ENCODE measurements around the gene LMBRD2.

LMBRD2 gene

DNA sequence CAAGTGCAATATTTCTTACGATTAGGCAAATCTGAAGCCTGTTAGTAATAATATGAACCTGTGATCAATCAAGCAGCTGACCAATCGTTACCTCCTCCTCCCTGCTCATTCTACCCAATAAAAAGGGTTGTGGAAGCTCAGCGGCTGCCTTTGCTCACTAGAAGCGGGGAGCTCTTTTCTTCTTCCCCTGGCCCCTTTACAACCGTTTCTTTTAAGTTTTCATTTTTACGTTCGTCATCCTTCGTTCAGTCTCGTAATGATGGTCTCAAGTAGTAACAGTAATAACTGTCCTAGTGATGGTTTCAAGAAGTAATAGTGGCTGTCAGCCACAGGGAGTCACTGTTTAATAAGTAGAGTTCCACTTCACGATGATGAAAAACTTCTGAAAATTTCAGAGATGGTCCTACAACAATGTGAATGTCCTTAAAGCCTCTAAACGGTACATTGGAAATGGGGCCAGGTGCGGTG lies 91.2 kb downstream of the LMBRD2 start:
- Histone ChIP-seq H3K9me3 (ENCODE audit: control insufficient read depth in 1 of 2, low read length in 2 of 2) (no peaks in the 10 kb centered on the region), H3K4me3 (ENCODE audit: low read depth in 1 of 2, low read length in 2 of 2) (no peak overlapping the region), H3K27me3 (ENCODE audit: low read depth, low read length) (no peaks in the 10 kb centered on the region), H3K4me1 (ENCODE audit: control insufficient read depth in 1 of 2, insufficient read depth in 2 of 2, low read length in 2 of 2) (no peaks in the 10 kb centered on the region), H3K27ac (ENCODE audit: low read length) (no peak overlapping the region), H3K36me3 (ENCODE audit: control insufficient read depth in 1 of 2, insufficient read depth in 2 of 2, low read length in 2 of 2) (no peaks in the 10 kb centered on the region)

GRCh38 chr5:36059571-36060419 lies 91.9 kb downstream of the LMBRD2 start:
- H3K9me3 ChIP-seq (ENCODE audit: control insufficient read depth in 1 of 2, low read length in 2 of 2): no peaks in the 10 kb centered on the region
- no peaks in the 10 kb centered on the region for H3K27me3 ChIP-seq (ENCODE audit: low read depth, low read length)
- H3K27ac ChIP-seq (ENCODE audit: low read length): no peak overlapping the region
- H3K4me3 ChIP-seq (ENCODE audit: low read depth in 1 of 2, low read length in 2 of 2): no peak overlapping the region
- H3K36me3 ChIP-seq (ENCODE audit: control insufficient read depth in 1 of 2, insufficient read depth in 2 of 2, low read length in 2 of 2): no peaks in the 10 kb centered on the region
- no peaks in the 10 kb centered on the region for H3K4me1 ChIP-seq (ENCODE audit: control insufficient read depth in 1 of 2, insufficient read depth in 2 of 2, low read length in 2 of 2)

DNA sequence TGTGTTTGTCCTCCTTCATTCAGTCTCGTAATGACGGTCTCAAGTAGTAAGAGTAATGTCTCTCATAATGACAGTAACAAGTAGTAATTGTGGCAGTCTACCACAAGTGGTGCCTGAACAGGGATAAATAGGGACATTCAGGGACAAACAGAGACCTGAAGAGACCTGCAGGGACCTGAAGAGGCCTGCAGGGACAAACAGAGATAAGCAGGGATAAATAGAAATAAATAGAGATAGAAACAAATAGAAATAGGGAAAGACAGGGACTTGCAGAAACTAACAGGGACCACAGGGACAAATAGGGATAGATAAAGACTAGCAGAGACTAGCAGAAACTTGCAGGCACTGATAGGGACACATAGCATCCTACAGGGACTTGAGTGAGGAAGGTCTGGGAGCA lies 92.9 kb downstream of the LMBRD2 start:
- no peaks in the 10 kb centered on the region for H3K4me1 ChIP-seq (ENCODE audit: control insufficient read depth in 1 of 2, insufficient read depth in 2 of 2, low read length in 2 of 2)

DNA sequence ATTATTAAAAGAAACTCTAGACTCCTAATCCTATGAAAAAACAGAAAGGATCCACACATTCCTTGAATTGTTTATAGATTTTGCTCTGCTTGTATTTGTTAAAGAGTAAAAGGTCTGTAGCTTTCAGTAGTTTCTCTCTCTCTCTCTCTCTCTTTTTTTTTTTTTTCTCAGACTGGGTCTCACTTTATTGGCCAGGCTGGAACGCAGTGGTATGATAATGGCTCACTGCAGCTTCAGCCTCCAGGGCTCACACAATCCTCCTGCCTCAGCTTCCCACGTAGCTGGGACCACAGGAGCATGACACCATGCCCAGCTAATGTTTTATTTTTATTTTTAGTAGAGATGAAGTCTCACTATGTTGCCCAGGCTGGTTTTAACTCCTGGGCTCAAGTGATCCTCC lies 94.3 kb downstream of the LMBRD2 start:
- H3K4me3 ChIP-seq (ENCODE audit: low read depth in 1 of 2, low read length in 2 of 2): no peak overlapping the region
- no peaks in the 10 kb centered on the region for H3K9me3 ChIP-seq (ENCODE audit: control insufficient read depth in 1 of 2, low read length in 2 of 2)
- H3K36me3 ChIP-seq (ENCODE audit: control insufficient read depth in 1 of 2, insufficient read depth in 2 of 2, low read length in 2 of 2): no peaks in the 10 kb centered on the region
- H3K27ac ChIP-seq (ENCODE audit: low read length): no peak overlapping the region
- H3K4me1 ChIP-seq (ENCODE audit: control insufficient read depth in 1 of 2, insufficient read depth in 2 of 2, low read length in 2 of 2): no peaks in the 10 kb centered on the region
- no peaks in the 10 kb centered on the region for H3K27me3 ChIP-seq (ENCODE audit: low read depth, low read length)

More for the DNA sequence above, 92.9 kb downstream of the LMBRD2 start:
- Histone ChIP-seq H3K36me3 (ENCODE audit: control insufficient read depth in 1 of 2, insufficient read depth in 2 of 2, low read length in 2 of 2) (no peaks in the 10 kb centered on the region), H3K4me3 (ENCODE audit: low read depth in 1 of 2, low read length in 2 of 2) (no peak overlapping the region), H3K27me3 (ENCODE audit: low read depth, low read length) (no peaks in the 10 kb centered on the region), H3K9me3 (ENCODE audit: control insufficient read depth in 1 of 2, low read length in 2 of 2) (no peaks in the 10 kb centered on the region), H3K27ac (ENCODE audit: low read length) (no peak overlapping the region)

- Histone ChIP-seq H3K27ac (ENCODE audit: low read length) (no peak overlapping the region), H3K9me3 (ENCODE audit: control insufficient read depth in 1 of 2, low read length in 2 of 2) (no peaks in the 10 kb centered on the region), H3K4me3 (ENCODE audit: low read depth in 1 of 2, low read length in 2 of 2) (no peak overlapping the region), H3K4me1 (ENCODE audit: control insufficient read depth in 1 of 2, insufficient read depth in 2 of 2, low read length in 2 of 2) (no peaks in the 10 kb centered on the region), H3K27me3 (ENCODE audit: low read depth, low read length) (no peaks in the 10 kb centered on the region), H3K36me3 (ENCODE audit: control insufficient read depth in 1 of 2, insufficient read depth in 2 of 2, low read length in 2 of 2) (no peaks in the 10 kb centered on the region)
Observed at GRCh38 chr5:36056422-36056821, 95.3 kb downstream of the LMBRD2 start.

- Histone ChIP-seq H3K4me3 (ENCODE audit: low read depth in 1 of 2, low read length in 2 of 2) (no peak overlapping the region), H3K9me3 (ENCODE audit: control insufficient read depth in 1 of 2, low read length in 2 of 2) (no peaks in the 10 kb centered on the region), H3K27ac (ENCODE audit: low read length) (no peak overlapping the region), H3K36me3 (ENCODE audit: control insufficient read depth in 1 of 2, insufficient read depth in 2 of 2, low read length in 2 of 2) (no peaks in the 10 kb centered on the region), H3K27me3 (ENCODE audit: low read depth, low read length) (no peaks in the 10 kb centered on the region), H3K4me1 (ENCODE audit: control insufficient read depth in 1 of 2, insufficient read depth in 2 of 2, low read length in 2 of 2) (no peaks in the 10 kb centered on the region)
Observed at GRCh38 chr5:36055984-36056383, 95.7 kb downstream of the LMBRD2 start.

DNA sequence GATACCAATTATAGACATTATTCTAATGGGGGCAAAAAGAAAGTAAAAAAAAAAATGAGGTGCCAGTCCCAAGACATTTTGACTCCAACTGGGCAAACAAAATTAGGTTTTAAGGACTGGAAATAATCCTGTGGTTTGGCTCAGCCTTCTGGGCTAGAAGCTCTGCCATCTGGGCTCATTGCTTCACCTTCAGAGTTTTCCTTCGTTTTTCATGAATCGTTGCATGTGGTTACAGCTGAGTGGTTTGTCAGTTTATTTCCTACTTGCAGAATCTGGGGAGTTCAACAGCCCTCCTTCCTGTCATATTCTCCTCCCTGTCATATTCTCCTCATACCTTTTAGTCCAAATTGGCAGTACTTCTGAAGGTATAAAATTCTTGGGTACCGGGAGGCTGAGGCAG lies 97.0 kb downstream of the LMBRD2 start:
- Histone ChIP-seq H3K27me3 (ENCODE audit: low read depth, low read length) (no peaks in the 10 kb centered on the region), H3K4me3 (ENCODE audit: low read depth in 1 of 2, low read length in 2 of 2) (no peak overlapping the region), H3K27ac (ENCODE audit: low read length) (no peak overlapping the region), H3K36me3 (ENCODE audit: control insufficient read depth in 1 of 2, insufficient read depth in 2 of 2, low read length in 2 of 2) (no peaks in the 10 kb centered on the region), H3K4me1 (ENCODE audit: control insufficient read depth in 1 of 2, insufficient read depth in 2 of 2, low read length in 2 of 2) (no peaks in the 10 kb centered on the region), H3K9me3 (ENCODE audit: control insufficient read depth in 1 of 2, low read length in 2 of 2) (no peaks in the 10 kb centered on the region)

- H3K36me3 ChIP-seq (ENCODE audit: control insufficient read depth in 1 of 2, insufficient read depth in 2 of 2, low read length in 2 of 2): no peaks in the 10 kb centered on the region
- H3K9me3 ChIP-seq (ENCODE audit: control insufficient read depth in 1 of 2, low read length in 2 of 2): no peaks in the 10 kb centered on the region
- no peaks in the 10 kb centered on the region for H3K4me1 ChIP-seq (ENCODE audit: control insufficient read depth in 1 of 2, insufficient read depth in 2 of 2, low read length in 2 of 2)
- H3K27ac ChIP-seq (ENCODE audit: low read length): no peak overlapping the region
- no peaks in the 10 kb centered on the region for H3K27me3 ChIP-seq (ENCODE audit: low read depth, low read length)
- no peak overlapping the region for H3K4me3 ChIP-seq (ENCODE audit: low read depth in 1 of 2, low read length in 2 of 2)
Observed at GRCh38 chr5:36052538-36052937, 99.1 kb downstream of the LMBRD2 start.

DNA sequence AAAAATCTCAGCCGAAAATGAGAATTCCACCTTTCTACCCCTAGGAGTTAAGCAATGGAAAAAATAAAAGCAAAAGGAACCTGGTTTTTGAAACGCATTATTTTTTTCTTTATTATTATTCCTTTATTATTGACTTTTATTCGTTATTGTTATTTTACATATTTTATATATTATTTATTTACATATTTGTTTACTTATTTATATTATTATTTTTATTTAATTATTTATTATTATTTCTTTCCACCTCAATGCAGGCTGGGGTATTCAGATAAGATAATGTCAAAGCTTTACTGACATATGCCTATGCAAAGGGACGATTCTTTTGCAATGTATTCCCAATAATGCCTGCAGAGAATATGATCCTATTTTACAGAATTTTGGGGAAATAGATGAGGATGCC lies 101.7 kb downstream of the LMBRD2 start:
- Histone ChIP-seq H3K27me3 (ENCODE audit: low read depth, low read length) (no peaks in the 10 kb centered on the region), H3K36me3 (ENCODE audit: control insufficient read depth in 1 of 2, insufficient read depth in 2 of 2, low read length in 2 of 2) (no peaks in the 10 kb centered on the region), H3K27ac (ENCODE audit: low read length) (no peak overlapping the region), H3K4me1 (ENCODE audit: control insufficient read depth in 1 of 2, insufficient read depth in 2 of 2, low read length in 2 of 2) (no peaks in the 10 kb centered on the region), H3K9me3 (ENCODE audit: control insufficient read depth in 1 of 2, low read length in 2 of 2) (no peaks in the 10 kb centered on the region), H3K4me3 (ENCODE audit: low read depth in 1 of 2, low read length in 2 of 2) (no peak overlapping the region)
